K562 (cell line): Measurements from ENCODE around the gene ARL8A. TPM values are rescaled to one million over a fixed set of nuclear protein-coding genes. Genes with fewer than 3 reads are reported as not detected.

Experiments used
- CHD1 ChIP-seq: fragments of 200-600 bp; sonication (generic); IDR thresholded peaks from one replicate; pipeline ENCODE4 v1.6.1; 2012; ENCODE audit warnings: mild to moderate bottlenecking, moderate library complexity, low read length, inconsistent platforms
- DEAF1 ChIP-seq: fragments of 450-650 bp; formaldehyde crosslinking; IDR thresholded peaks from 2 replicates; pipeline ENCODE4 v1.4.0; 2020; ENCODE audit warnings: mild to moderate bottlenecking, moderate library complexity
- FOXJ2 ChIP-seq: fragments of 200-800 bp; sonication (Bioruptor generic); IDR thresholded peaks from 2 replicates; pipeline ENCODE4 v1.6.1; 2016; ENCODE audit warnings: missing genetic modification characterization, missing compliant biosample characterization
- HIVEP1 ChIP-seq: fragments of 250-450 bp; sonication (Bioruptor Pico); IDR thresholded peaks from 2 replicates; pipeline ENCODE4 v1.4.0; 2020; ENCODE audit warnings: mild to moderate bottlenecking
- MBD1 ChIP-seq: fragments of 250-450 bp; sonication (Bioruptor Pico); IDR thresholded peaks from 2 replicates; pipeline ENCODE4 v1.8.0; 2022; ENCODE audit warnings: inconsistent platforms
- TAF1 ChIP-seq: IDR thresholded peaks from 2 replicates; pipeline ENCODE4 v1.6.1; 2011; ENCODE audit warnings: mild to moderate bottlenecking, low read length, moderate library complexity; ENCODE audit not compliant: insufficient read depth, control insufficient read depth, severe bottlenecking; ENCODE audit errors: extremely low read depth
- TSHZ1 ChIP-seq: fragments of 250-450 bp; sonication (Bioruptor Pico); IDR thresholded peaks from 2 replicates; pipeline ENCODE4 v1.4.0; 2020; ENCODE audit warnings: mild to moderate bottlenecking, moderate library complexity
- ZBTB40 ChIP-seq, 2 experiments: fragments of 450-650 bp in 1 of 2; sonication (generic) in 1 of 2; formaldehyde crosslinking in 1 of 2; IDR thresholded peaks; 2 replicates each; pipeline versions ENCODE4 v1.7.1 to v1.9.0; 2016 to 2022; ENCODE audit warnings: inconsistent platforms in 1 of 2, mild to moderate bottlenecking in 1 of 2, missing genetic modification reagents in 1 of 2
- ZNF551 ChIP-seq: fragments of 250-450 bp; sonication (Bioruptor Pico); IDR thresholded peaks from 2 replicates; pipeline ENCODE4 v1.5.0; 2021; ENCODE audit warnings: mild to moderate bottlenecking, moderate library complexity
- polyA plus RNA-seq, 8 experiments: library from polyadenylated mRNA; depleted of rRNA in 4 of 8; stranded (reverse) in 5 of 8; unstranded in 3 of 8; fragments of >200 nt; fragmentation: Nextera tagmentation in 2 of 8; fragmentation: Illumina TruSeq in 1 of 8; extraction: Ambion mirVana in 2 of 8; extraction: Trizol in 1 of 8; gene quantifications; 2 replicates each; pipeline versions ENCODE4 v1.2.1 to v1.2.3, GENCODE V29; 2011 to 2014; ENCODE audit warnings: inconsistent platforms in 1 of 8, missing spikeins in 1 of 8
- total RNA-seq, 7 experiments: library from RNA; depleted of rRNA in 6 of 7; stranded (reverse); fragments of >200 nt in 6 of 7; fragmentation: Illumina TruSeq in 2 of 7; extraction: Trizol in 2 of 7; gene quantifications; 2 replicates each; pipeline versions ENCODE4 v1.2.1 to v1.2.3, GENCODE V29; 2011 to 2021; ENCODE audit warnings: low replicate concordance in 1 of 7

Gene ARL8A
- total and polyA plus RNA-seq, 9 of the 15 experiments (the other 6 are each of a cell fraction or from before 2014, with no cell fraction given), result 0.17 to 27.3 (median 15.6) TPM

GRCh38 chr1:202165942-202166843, 21.7 kb upstream of the ARL8A start (continued):
- TF ChIP-seq FOXJ2 (tag) (no peak), DEAF1 (CRISPR knock-in tag) (no peak), TSHZ1 (CRISPR knock-in tag) (no peak), CHD1 (no peak), TAF1 (no peak), ZNF551 (CRISPR knock-in tag) (no peak), ZBTB40 (IDR thresholded peaks at IDR 0.05) (no peak), ZBTB40 (CRISPR knock-in tag; IDR thresholded peaks at IDR 0.05) (no peak), MBD1 (CRISPR knock-in tag) (no peak), HIVEP1 (no peak)
